CD4-positive, alpha-beta T cell treated with Interleukin-4 for 1 hour (primary cell): Measurements from ENCODE around the gene SLITRK2.

Experiments
- DNase-seq, 2 donors: peaks; one replicate each; pipeline ENCODE4 v3.0.0-alpha.2; 2020 to 2022

SLITRK2 gene

GRCh38 chrX:145817331-145818185, at the start of gene SLITRK2:
SLITRK2 (plus strand) TSS chrX:145817829; CDS start chrX:145822426, 4,597 bp downstream.
- DNase-seq = no peak

GRCh38 chrX:145773006-145773405, 44.6 kb upstream of the SLITRK2 start:
- no peak for DNase-seq

- no peak for DNase-seq
Measured at GRCh38 chrX:145792281-145792680, 25.3 kb upstream of the SLITRK2 start.

GRCh38 chrX:145803508-145803907, 14.1 kb upstream of the SLITRK2 start:
- DNase-seq = no peak

- DNase-seq = no peak
Measured at GRCh38 chrX:145813081-145813480, 4.5 kb upstream of the SLITRK2 start.

GRCh38 chrX:145816601-145817315, 871 bp upstream of the SLITRK2 start:
- DNase-seq = no peak

- DNase-seq = no peak
Measured at GRCh38 chrX:145818186-145819113, 821 bp downstream of the SLITRK2 start.

GRCh38 chrX:145820825-145821224, 3.2 kb downstream of the SLITRK2 start:
- no peak for DNase-seq

- DNase-seq = no peak
Measured at GRCh38 chrX:145821291-145821897, 3.8 kb downstream of the SLITRK2 start.

- no peak for DNase-seq
Measured at GRCh38 chrX:145821898-145822571, 4.4 kb downstream of the SLITRK2 start.

GRCh38 chrX:145823132-145823531, 5.5 kb downstream of the SLITRK2 start:
- DNase-seq = no peak

GRCh38 chrX:145825896-145826295, 8.3 kb downstream of the SLITRK2 start:
- DNase-seq = no peak

- no peak for DNase-seq
Measured at GRCh38 chrX:145826466-145826865, 8.8 kb downstream of the SLITRK2 start.

- no peak for DNase-seq
Measured at GRCh38 chrX:145832796-145833195, 15.2 kb downstream of the SLITRK2 start.

- DNase-seq = no peak
Measured at GRCh38 chrX:145840531-145840930, 22.9 kb downstream of the SLITRK2 start.

GRCh38 chrX:145843146-145843904, 25.7 kb downstream of the SLITRK2 start:
- DNase-seq = no peak

- DNase-seq = no peak
Measured at GRCh38 chrX:145844886-145845285, 27.3 kb downstream of the SLITRK2 start.

- no peak for DNase-seq
Measured at GRCh38 chrX:145848448-145848847, 30.8 kb downstream of the SLITRK2 start.

GRCh38 chrX:145848857-145849256, 31.2 kb downstream of the SLITRK2 start:
- no peak for DNase-seq

GRCh38 chrX:145853181-145853580, 35.6 kb downstream of the SLITRK2 start:
- DNase-seq = no peak

- DNase-seq = no peak
Measured at GRCh38 chrX:145856181-145856580, 38.6 kb downstream of the SLITRK2 start.
